GM12878 (cell line): ENCODE data around the gene UNC5B. TPM values are rescaled to one million over a fixed set of nuclear protein-coding genes. Genes with fewer than 3 reads are reported as not detected.

Experiments
- ATAC-seq: fragments of 200-7000 bp; cut with Tn5 transposase; 3 replicates; pipeline ENCODE4 v1.9.1; 2020; ENCODE audit warnings: mild to moderate bottlenecking, moderate library complexity
- BruUV-seq: library from RNA; stranded (reverse); fragments of 400-500 nt; replicated peaks from 2 replicates; lab custom pipeline; 2021; lab: Mats Ljungman, UMichigan
- CTCF ChIA-PET: fragments of 300-600 bp; sonication (Branson Sonifier 250); formaldehyde crosslinking; extraction: SDS; loops from one replicate; lab custom pipeline; 2021; ENCODE audit warnings: inconsistent platforms; lab: Yijun Ruan, JAX
- POLR2A ChIA-PET: fragments of 350-600 bp; formaldehyde crosslinking; extraction: SDS; loops from one replicate; lab custom pipeline; 2021; ENCODE audit warnings: inconsistent platforms; lab: Charles Lee
- RAD21 ChIA-PET: fragments of 300-600 bp; sonication (Branson Sonifier 250); formaldehyde crosslinking; loops from one replicate; lab custom pipeline; 2023; ENCODE audit warnings: antibody characterized with exemption; ENCODE audit not compliant: unreplicated experiment; lab: Charles Lee
- SMC1A ChIA-PET: fragments of 300-600 bp; sonication (Branson Sonifier 250); formaldehyde crosslinking; loops from one replicate; lab custom pipeline; 2023; ENCODE audit not compliant: unreplicated experiment, uncharacterized antibody; lab: Charles Lee
- DNase-seq: peaks from one replicate; pipeline ENCODE4 v3.0.0-alpha.2; 2011; ENCODE audit warnings: low read depth, low spot score
- FAIRE-seq: peaks from 3 replicates; lab custom pipeline; 2011; peaks lifted over from hg19 to GRCh38; lab: Jason Lieb, UNC
- H2AFZ ChIP-seq: 2 replicates; pipeline ENCODE4 v1.6.0; 2011; ENCODE audit warnings: low read depth, low read length, control low read depth; ENCODE audit not compliant: control insufficient read depth
- H3K27ac ChIP-seq: 2 replicates; pipeline ENCODE4 v1.5.1; 2011; ENCODE audit warnings: control low read depth; ENCODE audit not compliant: control insufficient read depth, insufficient read depth
- H3K27me3 ChIP-seq, 2 experiments: replicated peaks in 1 of 2; 2 replicates each; pipeline versions ENCODE4 v1.6.0 to v1.6.1; 2011; ENCODE audit warnings: low read length in 1 of 2; ENCODE audit not compliant: control insufficient read depth in 2 of 2, insufficient read depth in 2 of 2
- H3K36me3 ChIP-seq, 2 experiments: 2 replicates each; pipeline ENCODE4 v1.5.1; 2011; ENCODE audit warnings: low read length in 1 of 2; ENCODE audit not compliant: control insufficient read depth in 2 of 2, insufficient read depth in 2 of 2
- H3K4me1 ChIP-seq: 2 replicates; pipeline ENCODE4 v1.6.1; 2011; ENCODE audit warnings: mild to moderate bottlenecking, low read length, moderate library complexity, mixed read lengths; ENCODE audit not compliant: control insufficient read depth, insufficient read depth
- H3K4me2 ChIP-seq: 2 replicates; pipeline ENCODE4 v1.6.0; 2011; ENCODE audit warnings: control low read depth; ENCODE audit not compliant: control insufficient read depth, insufficient read depth
- H3K4me3 ChIP-seq: fragments of 200-600 bp; sonication (generic); 2 replicates; pipeline ENCODE4 v1.5.1; 2016
- H3K79me2 ChIP-seq: 2 replicates; pipeline ENCODE4 v1.6.0; 2011; ENCODE audit warnings: low read length; ENCODE audit not compliant: control insufficient read depth, insufficient read depth
- H3K9ac ChIP-seq: 2 replicates; pipeline ENCODE4 v1.8.0; 2011; ENCODE audit warnings: low read length, control low read depth, mixed read lengths; ENCODE audit not compliant: control insufficient read depth, insufficient read depth
- H3K9me3 ChIP-seq: replicated peaks from 3 replicates; pipeline ENCODE4 v1.5.1; 2011; ENCODE audit warnings: mild to moderate bottlenecking, low read length; ENCODE audit not compliant: control insufficient read depth, insufficient read depth
- H4K20me1 ChIP-seq: 2 replicates; pipeline ENCODE4 v1.6.0; 2011; ENCODE audit not compliant: control insufficient read depth, insufficient read depth
- ATF7 ChIP-seq: fragments of 450-650 bp; IDR thresholded peaks from 2 replicates; pipeline ENCODE4 v1.6.1; 2016; ENCODE audit warnings: low read depth, mild to moderate bottlenecking
- CEBPZ ChIP-seq: fragments of 150-350 bp; IDR thresholded peaks from 2 replicates; pipeline ENCODE4 v1.6.1; 2016; ENCODE audit warnings: low read depth, low read length
- EP300 ChIP-seq, 2 experiments: fragments of 150-350 bp in 1 of 2; IDR thresholded peaks; 2 replicates each; pipeline ENCODE4 v1.6.1; 2011 to 2012; ENCODE audit warnings: low read depth in 2 of 2, low read length in 2 of 2, borderline replicate concordance in 1 of 2, improper control_type of control experiment in 1 of 2, inconsistent platforms in 1 of 2; ENCODE audit not compliant: control insufficient read depth in 1 of 2
- IKZF2 ChIP-seq, 2 experiments: fragments of 450-650 bp; IDR thresholded peaks; 2 replicates each; pipeline ENCODE4 v1.6.1; 2017; ENCODE audit warnings: mild to moderate bottlenecking in 2 of 2, moderate library complexity in 2 of 2
- IRF3 ChIP-seq: fragments of 450-650 bp; IDR thresholded peaks from 2 replicates; pipeline ENCODE4 v1.6.1; 2014; ENCODE audit warnings: mild to moderate bottlenecking
- KLF5 ChIP-seq: fragments of 450-650 bp; IDR thresholded peaks from 2 replicates; pipeline ENCODE4 v1.6.1; 2014; ENCODE audit warnings: mild to moderate bottlenecking; ENCODE audit not compliant: partially characterized antibody
- NKRF ChIP-seq: fragments of 450-650 bp; conservative IDR thresholded peaks from 2 replicates; pipeline ENCODE4 v1.6.1; 2017; ENCODE audit warnings: mild to moderate bottlenecking, moderate library complexity
- PML ChIP-seq: IDR thresholded peaks from 2 replicates; pipeline ENCODE4 v1.6.1; 2012; ENCODE audit warnings: low read length, inconsistent platforms
- SRF ChIP-seq, 2 experiments: IDR thresholded peaks; 2 replicates each; pipeline ENCODE4 v1.6.1; 2011; ENCODE audit warnings: low read depth in 2 of 2, low read length in 2 of 2, mild to moderate bottlenecking in 1 of 2, moderate library complexity in 1 of 2
- USF1 ChIP-seq: IDR thresholded peaks from 2 replicates; pipeline ENCODE4 v1.6.1; 2011; ENCODE audit warnings: borderline replicate concordance, low read depth, mild to moderate bottlenecking, moderate library complexity, mixed read lengths, low read length; ENCODE audit not compliant: insufficient read depth; ENCODE audit errors: extremely low read length
- ZBTB40 ChIP-seq: fragments of 450-650 bp; IDR thresholded peaks from 2 replicates; pipeline ENCODE4 v1.6.1; 2016; ENCODE audit warnings: mild to moderate bottlenecking, moderate library complexity, borderline replicate concordance
- WGBS: methylation state at CpG from one replicate; pipeline ENCODE4 v1.1.6; 2016; ENCODE audit warnings: low lambda C conversion rate; ENCODE audit not compliant: insufficient replicate concordance, insufficient coverage; ENCODE audit errors: missing lambda C conversion rate; 5-methylcytosine and 5-hydroxymethylcytosine counted together
- in situ Hi-C: fragments of 300-500 bp; cut with MboI; formaldehyde crosslinking; loops from 9 replicates; pipeline ENCODE4 v1.14.3; 2018; ENCODE audit warnings: mixed read lengths
- intact Hi-C: fragments of 100-400 bp; cut with micrococcal nuclease; formaldehyde crosslinking; loops from one replicate; pipeline ENCODE4 v1.14.2; 2022; ENCODE audit not compliant: unreplicated experiment
- polyA plus RNA-seq, 11 experiments: library from polyadenylated mRNA; depleted of rRNA in 4 of 11; unstranded in 6 of 11; stranded (reverse) in 5 of 11; fragments of >200 nt; fragmentation: Nextera tagmentation in 4 of 11; fragmentation: Illumina TruSeq in 1 of 11; extraction: Ambion mirVana in 4 of 11; extraction: Trizol in 1 of 11; gene quantifications; 1 replicate in 1 of 11; 2 replicates in 10 of 11; pipeline versions ENCODE4 v1.2.1 to v1.2.3, GENCODE V29; 2011 to 2016; ENCODE audit warnings: inconsistent platforms in 2 of 11, missing spikeins in 2 of 11, low read depth in 1 of 11
- total RNA-seq, 4 experiments: library from RNA; depleted of rRNA in 3 of 4; stranded (reverse); fragments of >200 nt in 3 of 4; fragmentation: Illumina TruSeq in 1 of 4; extraction: Trizol in 1 of 4; gene quantifications; 2 replicates each; pipeline versions ENCODE4 v1.2.1 to v1.2.3, GENCODE V29; 2013 to 2021

UNC5B gene
- total and polyA plus RNA-seq, 10 of the 15 experiments (the other 5 are each of a cell fraction or from before 2014, with no cell fraction given), result 0.03 to 0.08 TPM; not detected in 8

GRCh38 chr10:71295641-71296040 lies 83.3 kb downstream of the UNC5B start:
- Histone ChIP-seq H3K79me2 (no peaks in the 10 kb centered on the region), H3K4me2 (no peak overlapping the region), H3K27me3 (peaks cover 2 to 5% of the 10 kb centered on the region in 2 experiments; a peak in 3 of 4 replicates), H3K4me3 (no peak overlapping the region), H3K36me3 (no peaks in the 10 kb centered on the region), H4K20me1 (no peaks in the 10 kb centered on the region), H3K4me1 (no peaks in the 10 kb centered on the region), H3K9ac (no peak overlapping the region), H2AFZ (no peak overlapping the region), H3K9me3 (no peaks in the 10 kb centered on the region), H3K27ac (no peak overlapping the region)
- RAD21 ChIA-PET, result no interaction called here
- in situ Hi-C loops (no loop called here), intact Hi-C loops (no loop called here)
- ATAC-seq (no peak), FAIRE-seq (no peak), DNase-seq (no peak)
- POLR2A ChIA-PET, result no interaction called here
- BruUV-seq, result no TSS peak
- CTCF ChIA-PET, result interaction anchor here (0.9 kb wide), 1 partner anchor 8 kb away, joined by 3 read pairs; no protein-coding TSS in a partner anchor
- SMC1A ChIA-PET, result no interaction called here
- TF ChIP-seq NKRF, result no peak
- TF ChIP-seq IRF3, result no peak
- no peak for TF ChIP-seq KLF5
- TF ChIP-seq ZBTB40, result no peak
- no peak for TF ChIP-seq SRF (IDR thresholded peaks at IDR 0.05; ENCODE audit: low read depth in 2 of 2, low read length in 2 of 2)
- TF ChIP-seq EP300 (IDR thresholded peaks at IDR 0.05; ENCODE audit: borderline replicate concordance in 1 of 2, control insufficient read depth in 1 of 2, low read depth in 2 of 2, low read length in 2 of 2), result no peak
- TF ChIP-seq USF1, result no peak
- no peak for TF ChIP-seq CEBPZ
- TF ChIP-seq ATF7, result no peak
- TF ChIP-seq IKZF2 (IDR thresholded peaks at IDR 0.05), result no peak
- no peak for TF ChIP-seq PML
- 60% methylated on average over 9 of the region's 9 CpGs for WGBS
